CD14-positive monocyte (primary cell): Measurements from ENCODE around the gene UNC5C. TPM values are rescaled to one million over a fixed set of nuclear protein-coding genes. Genes with fewer than 3 reads are reported as not detected.
A peak's percentile ranks its signal among the peaks of the same experiment; 100 is the strongest.

Experiments used
- DNase-seq, 3 donors: peaks; one replicate each; pipeline ENCODE4 v3.0.0-alpha.2; 2011 to 2022
- H2AFZ ChIP-seq: 2 replicates; pipeline ENCODE4 v1.6.0; 2012; ENCODE audit warnings: mild to moderate bottlenecking, low read depth, low read length, inconsistent platforms; ENCODE audit not compliant: insufficient read depth, poor library complexity, severe bottlenecking
- H3K27ac ChIP-seq, 2 donors: 1 replicate in 1 of 2; 2 replicates in 1 of 2; pipeline ENCODE4 v1.5.1; 2012 to 2013; ENCODE audit warnings: low read length in 2 of 2, control low read depth in 1 of 2, inconsistent platforms in 1 of 2, low read depth in 1 of 2, mild to moderate bottlenecking in 1 of 2
- H3K27me3 ChIP-seq, 2 donors: one replicate each; pipeline versions ENCODE4 v1.6.0 to v1.6.1; 2011 to 2013; ENCODE audit warnings: low read length in 2 of 2; ENCODE audit not compliant: control insufficient read depth in 2 of 2, insufficient read depth in 2 of 2
- H3K36me3 ChIP-seq, 2 donors: replicated peaks in 1 of 2; 1 replicate in 1 of 2; 2 replicates in 1 of 2; pipeline versions ENCODE4 v1.5.1 to v1.6.1; 2012 to 2013; ENCODE audit warnings: low read length in 2 of 2, control low read depth in 1 of 2, inconsistent platforms in 1 of 2, mild to moderate bottlenecking in 1 of 2; ENCODE audit not compliant: insufficient read depth in 2 of 2, control insufficient read depth in 1 of 2
- H3K4me1 ChIP-seq, 2 donors: 1 replicate in 1 of 2; 2 replicates in 1 of 2; pipeline versions ENCODE4 v1.5.1 to v1.6.1; 2012 to 2013; ENCODE audit warnings: low read length in 2 of 2, control low read depth in 1 of 2, inconsistent platforms in 1 of 2, mild to moderate bottlenecking in 1 of 2, moderate library complexity in 1 of 2; ENCODE audit not compliant: insufficient read depth in 2 of 2, control insufficient read depth in 1 of 2
- H3K4me2 ChIP-seq: replicated peaks from 2 replicates; pipeline ENCODE3; 2012; ENCODE audit warnings: low read length, moderate library complexity, mild to moderate bottlenecking; ENCODE audit not compliant: poor library complexity, severe bottlenecking; ENCODE audit errors: extremely low read depth
- H3K4me3 ChIP-seq, 3 experiments: fragments of 200-600 bp in 1 of 3; sonication (generic) in 1 of 3; replicated peaks in 1 of 3; 1 replicate in 2 of 3; 2 replicates in 1 of 3; pipeline ENCODE4 v1.5.1; 2011 to 2013; ENCODE audit warnings: low read length in 3 of 3, mild to moderate bottlenecking in 3 of 3, control low read depth in 2 of 3, low read depth in 2 of 3, inconsistent platforms in 1 of 3, moderate library complexity in 1 of 3
- H3K79me2 ChIP-seq: 2 replicates; pipeline ENCODE4 v1.6.0; 2012; ENCODE audit warnings: mild to moderate bottlenecking, control low read depth, inconsistent platforms, low read length, moderate library complexity; ENCODE audit not compliant: insufficient read depth
- H3K9ac ChIP-seq: 2 replicates; pipeline ENCODE4 v1.6.0; 2017; ENCODE audit warnings: low read length, mild to moderate bottlenecking; ENCODE audit not compliant: insufficient read depth, poor library complexity, severe bottlenecking
- H3K9me3 ChIP-seq, 2 donors: replicated peaks in 1 of 2; 1 replicate in 1 of 2; 2 replicates in 1 of 2; pipeline versions ENCODE4 v1.5.1 to v1.6.1; 2012 to 2013; ENCODE audit warnings: low read length in 2 of 2, control low read depth in 1 of 2; ENCODE audit not compliant: control insufficient read depth in 1 of 2, insufficient read depth in 1 of 2
- H4K20me1 ChIP-seq: 2 replicates; pipeline ENCODE4 v1.6.0; 2012; ENCODE audit warnings: mild to moderate bottlenecking, low read length, control low read depth, moderate library complexity; ENCODE audit not compliant: insufficient read depth
- H3K27ac Mint-ChIP-seq, 7 donors: one replicate each; pipeline ENCODE4 v1.8.0; 2020; ENCODE audit warnings: mild to moderate bottlenecking in 7 of 7, mixed read lengths in 7 of 7, moderate library complexity in 6 of 7, inconsistent platforms in 2 of 7
- H3K27me3 Mint-ChIP-seq, 3 donors: one replicate each; pipeline ENCODE4 v1.8.0; 2021 to 2022; ENCODE audit warnings: low read depth in 3 of 3, mild to moderate bottlenecking in 3 of 3, mixed read lengths in 3 of 3, moderate library complexity in 3 of 3, inconsistent platforms in 1 of 3
- H3K36me3 Mint-ChIP-seq, 2 donors: one replicate each; pipeline ENCODE4 v1.8.0; 2020; ENCODE audit warnings: mixed read lengths in 2 of 2, inconsistent platforms in 1 of 2, mild to moderate bottlenecking in 1 of 2
- H3K4me1 Mint-ChIP-seq: one replicate; pipeline ENCODE4 v1.8.0; 2020; ENCODE audit warnings: mild to moderate bottlenecking, mixed read lengths
- H3K4me3 Mint-ChIP-seq, 2 donors: one replicate each; pipeline ENCODE4 v1.8.0; 2020; ENCODE audit warnings: mild to moderate bottlenecking in 2 of 2, mixed read lengths in 2 of 2, moderate library complexity in 1 of 2
- H3K9me3 Mint-ChIP-seq, 7 donors: one replicate each; pipeline ENCODE4 v1.8.0; 2020 to 2022; ENCODE audit warnings: mixed read lengths in 7 of 7, mild to moderate bottlenecking in 6 of 7, moderate library complexity in 6 of 7, inconsistent platforms in 2 of 7
- WGBS: methylation state at CpG from one replicate; pipeline ENCODE4 v1.1.5; 2013; ENCODE audit warnings: missing lambda C conversion rate; ENCODE audit not compliant: insufficient coverage; 5-methylcytosine and 5-hydroxymethylcytosine counted together
- intact Hi-C, 2 donors: fragments of 100-400 bp; cut with micrococcal nuclease; formaldehyde crosslinking; loops; one replicate each; pipeline versions ENCODE4 v1.15.0 to v1.15.1; 2023
- polyA plus RNA-seq, 3 donors: library from polyadenylated mRNA; depleted of rRNA in 1 of 3; unstranded in 2 of 3; stranded (reverse) in 1 of 3; fragments of 300-500 nt in 2 of 3; fragments of >200 nt in 1 of 3; fragmentation: Illumina TruSeq in 2 of 3; gene quantifications; 1 replicate in 2 of 3; 2 replicates in 1 of 3; pipeline ENCODE4 v1.2.3, GENCODE V29; 2012 to 2021
- TF ChIP-seq, protein P1 (sequence below): fragments of 200-600 bp; IDR thresholded peaks from one replicate; pipeline ENCODE4 v1.8.0; 2022; ENCODE audit warnings: antibody characterized with exemption, mild to moderate bottlenecking

The UNC5C gene
- polyA plus RNA-seq, 3 donors: 0.03 TPM; not detected in 2

DNA sequence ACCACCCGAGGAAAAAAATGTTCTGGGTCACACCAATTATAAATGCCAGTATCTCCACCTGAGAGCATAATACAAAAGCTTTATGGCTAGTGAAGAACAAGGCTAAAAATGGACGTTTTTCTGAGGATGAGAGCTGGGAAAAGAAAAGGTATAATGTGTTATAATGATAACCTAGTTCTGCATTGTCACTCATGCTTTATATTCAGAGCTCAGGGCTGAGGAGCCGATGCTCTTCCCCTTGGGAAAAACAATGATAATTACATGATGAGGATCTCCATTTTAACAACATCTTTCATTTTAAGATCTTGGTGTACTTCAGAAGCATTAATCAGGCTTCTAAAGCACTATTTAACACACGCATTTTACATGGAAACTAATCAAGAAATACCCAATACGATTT, 333.7 kb downstream of the UNC5C start:
- H4K20me1 ChIP-seq: no peaks in the 10 kb centered on the region
- TF ChIP-seq, protein P1, sequence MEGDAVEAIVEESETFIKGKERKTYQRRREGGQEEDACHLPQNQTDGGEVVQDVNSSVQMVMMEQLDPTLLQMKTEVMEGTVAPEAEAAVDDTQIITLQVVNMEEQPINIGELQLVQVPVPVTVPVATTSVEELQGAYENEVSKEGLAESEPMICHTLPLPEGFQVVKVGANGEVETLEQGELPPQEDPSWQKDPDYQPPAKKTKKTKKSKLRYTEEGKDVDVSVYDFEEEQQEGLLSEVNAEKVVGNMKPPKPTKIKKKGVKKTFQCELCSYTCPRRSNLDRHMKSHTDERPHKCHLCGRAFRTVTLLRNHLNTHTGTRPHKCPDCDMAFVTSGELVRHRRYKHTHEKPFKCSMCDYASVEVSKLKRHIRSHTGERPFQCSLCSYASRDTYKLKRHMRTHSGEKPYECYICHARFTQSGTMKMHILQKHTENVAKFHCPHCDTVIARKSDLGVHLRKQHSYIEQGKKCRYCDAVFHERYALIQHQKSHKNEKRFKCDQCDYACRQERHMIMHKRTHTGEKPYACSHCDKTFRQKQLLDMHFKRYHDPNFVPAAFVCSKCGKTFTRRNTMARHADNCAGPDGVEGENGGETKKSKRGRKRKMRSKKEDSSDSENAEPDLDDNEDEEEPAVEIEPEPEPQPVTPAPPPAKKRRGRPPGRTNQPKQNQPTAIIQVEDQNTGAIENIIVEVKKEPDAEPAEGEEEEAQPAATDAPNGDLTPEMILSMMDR: no peak
- no peak overlapping the region for H3K27ac Mint-ChIP-seq
- H3K4me3 Mint-ChIP-seq: no peak overlapping the region
- H3K36me3 Mint-ChIP-seq: no peaks in the 10 kb centered on the region
- H3K36me3 ChIP-seq: no peaks in the 10 kb centered on the region
- H3K4me3 ChIP-seq: no peak overlapping the region
- peaks cover 35% of the 10 kb centered on the region for H3K4me1 Mint-ChIP-seq
- 100% methylated on average over 1 of the region's 5 CpGs for WGBS
- peaks cover 0 to under 1% (median under 1%) of the 10 kb centered on the region in 3 donors for H3K27me3 Mint-ChIP-seq
- H3K27me3 ChIP-seq: no peaks in the 10 kb centered on the region
- peak overlapping the region; percentile 56 for H2AFZ ChIP-seq
- H3K79me2 ChIP-seq: no peaks in the 10 kb centered on the region
- peaks cover 0 to 3% (median 0%) of the 10 kb centered on the region in 7 donors for H3K9me3 Mint-ChIP-seq
- peaks cover 19 to 35% of the 10 kb centered on the region in 2 donors for H3K4me1 ChIP-seq
- no peak for DNase-seq
- H3K4me2 ChIP-seq: no peak overlapping the region
- intact Hi-C loops: no loop called here
- no peaks in the 10 kb centered on the region for H3K9me3 ChIP-seq
- no peak overlapping the region for H3K27ac ChIP-seq
- H3K9ac ChIP-seq: no peak overlapping the region

DNA sequence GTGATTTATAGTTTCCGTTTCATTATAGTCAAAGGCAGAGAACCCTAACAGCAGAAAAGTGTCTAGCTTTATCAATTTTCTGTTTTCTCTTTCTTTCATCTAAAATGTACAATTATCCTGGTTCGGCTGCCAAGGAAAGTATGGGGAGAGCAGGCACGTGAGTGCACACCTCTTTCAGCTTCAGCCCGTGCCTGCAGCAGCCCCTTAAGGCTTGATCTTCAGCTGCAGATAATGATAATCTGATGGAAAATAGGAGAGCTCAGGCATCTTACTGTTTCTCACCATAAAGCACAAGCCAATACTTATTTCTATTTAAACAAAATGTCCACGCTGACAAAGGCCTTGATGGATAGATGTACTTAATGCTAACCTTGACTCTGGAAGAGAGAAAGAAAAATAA, 334.4 kb downstream of the UNC5C start:
- Histone ChIP-seq H3K9ac (no peak overlapping the region), H2AFZ (no peak overlapping the region), H3K4me3 (no peak overlapping the region), H3K27ac (no peak overlapping the region), H3K79me2 (no peaks in the 10 kb centered on the region), H3K9me3 (no peaks in the 10 kb centered on the region), H3K4me2 (no peak overlapping the region), H3K4me1 (peaks cover 19 to 35% of the 10 kb centered on the region in 2 donors), H4K20me1 (no peaks in the 10 kb centered on the region), H3K36me3 (no peaks in the 10 kb centered on the region), H3K27me3 (no peaks in the 10 kb centered on the region)
- WGBS: 100% methylated on average over 1 of the region's 5 CpGs
- Mint-ChIP-seq H3K27ac (no peak overlapping the region), H3K4me1 (peaks cover 35% of the 10 kb centered on the region), H3K27me3 (peaks cover 0 to 3% (median 2%) of the 10 kb centered on the region in 3 donors), H3K36me3 (no peaks in the 10 kb centered on the region), H3K9me3 (peaks cover 0 to 3% (median 0%) of the 10 kb centered on the region in 7 donors), H3K4me3 (no peak overlapping the region)
- no peak for DNase-seq
- intact Hi-C loops: no loop called here
- TF ChIP-seq, protein P1: no peak
